GM12878 (cell line): Measurements from ENCODE around the gene LIMK1. TPM values are rescaled to one million over a fixed set of nuclear protein-coding genes. Genes with fewer than 3 reads are reported as not detected.

Source experiments
- ATAC-seq: fragments of 200-7000 bp; cut with Tn5 transposase; 3 replicates; pipeline ENCODE4 v1.9.1; 2020; ENCODE audit warnings: mild to moderate bottlenecking, moderate library complexity
- BruUV-seq: library from RNA; stranded (reverse); fragments of 400-500 nt; replicated peaks from 2 replicates; lab custom pipeline; 2021; lab: Mats Ljungman, UMichigan
- CTCF ChIA-PET: fragments of 300-600 bp; sonication (Branson Sonifier 250); formaldehyde crosslinking; extraction: SDS; loops from one replicate; lab custom pipeline; 2021; ENCODE audit warnings: inconsistent platforms; lab: Yijun Ruan, JAX
- POLR2A ChIA-PET: fragments of 350-600 bp; formaldehyde crosslinking; extraction: SDS; loops from one replicate; lab custom pipeline; 2021; ENCODE audit warnings: inconsistent platforms; lab: Charles Lee
- RAD21 ChIA-PET: fragments of 300-600 bp; sonication (Branson Sonifier 250); formaldehyde crosslinking; loops from one replicate; lab custom pipeline; 2023; ENCODE audit warnings: antibody characterized with exemption; ENCODE audit not compliant: unreplicated experiment; lab: Charles Lee
- SMC1A ChIA-PET: fragments of 300-600 bp; sonication (Branson Sonifier 250); formaldehyde crosslinking; loops from one replicate; lab custom pipeline; 2023; ENCODE audit not compliant: unreplicated experiment, uncharacterized antibody; lab: Charles Lee
- DNase-seq: peaks from one replicate; pipeline ENCODE4 v3.0.0-alpha.2; 2011; ENCODE audit warnings: low read depth, low spot score
- FAIRE-seq: peaks from 3 replicates; lab custom pipeline; 2011; peaks lifted over from hg19 to GRCh38; lab: Jason Lieb, UNC
- H2AFZ ChIP-seq: 2 replicates; pipeline ENCODE4 v1.6.0; 2011; ENCODE audit warnings: low read depth, low read length, control low read depth; ENCODE audit not compliant: control insufficient read depth
- H3K27ac ChIP-seq: 2 replicates; pipeline ENCODE4 v1.5.1; 2011; ENCODE audit warnings: control low read depth; ENCODE audit not compliant: control insufficient read depth, insufficient read depth
- H3K27me3 ChIP-seq, 2 experiments: replicated peaks in 1 of 2; 2 replicates each; pipeline versions ENCODE4 v1.6.0 to v1.6.1; 2011; ENCODE audit warnings: low read length in 1 of 2; ENCODE audit not compliant: control insufficient read depth in 2 of 2, insufficient read depth in 2 of 2
- H3K36me3 ChIP-seq, 2 experiments: 2 replicates each; pipeline ENCODE4 v1.5.1; 2011; ENCODE audit warnings: low read length in 1 of 2; ENCODE audit not compliant: control insufficient read depth in 2 of 2, insufficient read depth in 2 of 2
- H3K4me1 ChIP-seq: 2 replicates; pipeline ENCODE4 v1.6.1; 2011; ENCODE audit warnings: mild to moderate bottlenecking, low read length, moderate library complexity, mixed read lengths; ENCODE audit not compliant: control insufficient read depth, insufficient read depth
- H3K4me2 ChIP-seq: 2 replicates; pipeline ENCODE4 v1.6.0; 2011; ENCODE audit warnings: control low read depth; ENCODE audit not compliant: control insufficient read depth, insufficient read depth
- H3K4me3 ChIP-seq: fragments of 200-600 bp; sonication (generic); 2 replicates; pipeline ENCODE4 v1.5.1; 2016
- H3K79me2 ChIP-seq: 2 replicates; pipeline ENCODE4 v1.6.0; 2011; ENCODE audit warnings: low read length; ENCODE audit not compliant: control insufficient read depth, insufficient read depth
- H3K9ac ChIP-seq: 2 replicates; pipeline ENCODE4 v1.8.0; 2011; ENCODE audit warnings: low read length, control low read depth, mixed read lengths; ENCODE audit not compliant: control insufficient read depth, insufficient read depth
- H3K9me3 ChIP-seq: replicated peaks from 3 replicates; pipeline ENCODE4 v1.5.1; 2011; ENCODE audit warnings: mild to moderate bottlenecking, low read length; ENCODE audit not compliant: control insufficient read depth, insufficient read depth
- H4K20me1 ChIP-seq: 2 replicates; pipeline ENCODE4 v1.6.0; 2011; ENCODE audit not compliant: control insufficient read depth, insufficient read depth
- BHLHE40 ChIP-seq, 2 experiments: fragments of 450-650 bp in 1 of 2; IDR thresholded peaks; 2 replicates each; pipeline ENCODE4 v1.6.1; 2011 to 2017; ENCODE audit warnings: low read depth in 2 of 2, borderline replicate concordance in 1 of 2, improper control_type of control experiment in 1 of 2, low read length in 1 of 2, mild to moderate bottlenecking in 1 of 2
- CHD1 ChIP-seq: IDR thresholded peaks from 2 replicates; pipeline ENCODE4 v1.6.1; 2012; ENCODE audit warnings: low read depth, low read length, improper control_type of control experiment
- CHD4 ChIP-seq: fragments of 200-600 bp; sonication (generic); IDR thresholded peaks from 2 replicates; pipeline ENCODE4 v1.6.1; 2016; ENCODE audit warnings: mild to moderate bottlenecking
- EZH2 ChIP-seq: IDR thresholded peaks from 2 replicates; pipeline ENCODE4 v1.6.1; 2012; ENCODE audit warnings: low read depth, mild to moderate bottlenecking, control low read depth, inconsistent platforms, low read length, borderline replicate concordance; ENCODE audit not compliant: control insufficient read depth
- GATAD2B ChIP-seq: fragments of 450-650 bp; conservative IDR thresholded peaks from 2 replicates; pipeline ENCODE4 v1.6.1; 2017; ENCODE audit warnings: low read depth, mild to moderate bottlenecking, moderate library complexity
- MTA2 ChIP-seq: fragments of 450-650 bp; IDR thresholded peaks from 2 replicates; pipeline ENCODE4 v1.6.1; 2016; ENCODE audit warnings: low read depth, mild to moderate bottlenecking, moderate library complexity
- MYB ChIP-seq: fragments of 150-350 bp; IDR thresholded peaks from 2 replicates; pipeline ENCODE4 v1.6.1; 2014; ENCODE audit warnings: mild to moderate bottlenecking, low read depth, low read length, borderline replicate concordance
- SREBF2 ChIP-seq: IDR thresholded peaks from 2 replicates; pipeline ENCODE4 v1.6.1; 2012; ENCODE audit warnings: mild to moderate bottlenecking, low read length
- TCF3 ChIP-seq: IDR thresholded peaks from 2 replicates; pipeline ENCODE4 v1.6.1; 2012; ENCODE audit warnings: low read depth, mild to moderate bottlenecking, low read length, borderline replicate concordance; ENCODE audit not compliant: insufficient read depth
- ZNF207 ChIP-seq: fragments of 450-650 bp; IDR thresholded peaks from 2 replicates; pipeline ENCODE4 v1.6.1; 2014; ENCODE audit warnings: antibody characterized with exemption, mild to moderate bottlenecking, borderline replicate concordance
- WGBS: methylation state at CpG from one replicate; pipeline ENCODE4 v1.1.6; 2016; ENCODE audit warnings: low lambda C conversion rate; ENCODE audit not compliant: insufficient replicate concordance, insufficient coverage; ENCODE audit errors: missing lambda C conversion rate; 5-methylcytosine and 5-hydroxymethylcytosine counted together
- in situ Hi-C: fragments of 300-500 bp; cut with MboI; formaldehyde crosslinking; loops from 9 replicates; pipeline ENCODE4 v1.14.3; 2018; ENCODE audit warnings: mixed read lengths
- intact Hi-C: fragments of 100-400 bp; cut with micrococcal nuclease; formaldehyde crosslinking; loops from one replicate; pipeline ENCODE4 v1.14.2; 2022; ENCODE audit not compliant: unreplicated experiment
- polyA plus RNA-seq, 11 experiments: library from polyadenylated mRNA; depleted of rRNA in 4 of 11; unstranded in 6 of 11; stranded (reverse) in 5 of 11; fragments of >200 nt; fragmentation: Nextera tagmentation in 4 of 11; fragmentation: Illumina TruSeq in 1 of 11; extraction: Ambion mirVana in 4 of 11; extraction: Trizol in 1 of 11; gene quantifications; 1 replicate in 1 of 11; 2 replicates in 10 of 11; pipeline versions ENCODE4 v1.2.1 to v1.2.3, GENCODE V29; 2011 to 2016; ENCODE audit warnings: inconsistent platforms in 2 of 11, missing spikeins in 2 of 11, low read depth in 1 of 11
- total RNA-seq, 4 experiments: library from RNA; depleted of rRNA in 3 of 4; stranded (reverse); fragments of >200 nt in 3 of 4; fragmentation: Illumina TruSeq in 1 of 4; extraction: Trizol in 1 of 4; gene quantifications; 2 replicates each; pipeline versions ENCODE4 v1.2.1 to v1.2.3, GENCODE V29; 2013 to 2021
- TF ChIP-seq, protein P1 (sequence below): fragments of 450-650 bp; IDR thresholded peaks from 2 replicates; pipeline ENCODE4 v1.6.1; 2017; ENCODE audit warnings: mild to moderate bottlenecking
- TF ChIP-seq, protein P2 (sequence below): fragments of 450-650 bp; IDR thresholded peaks from 2 replicates; pipeline ENCODE4 v1.6.1; 2016; ENCODE audit warnings: mild to moderate bottlenecking

LIMK1 gene
- total and polyA plus RNA-seq, 10 of the 15 experiments (the other 5 are each of a cell fraction or from before 2014, with no cell fraction given): 0.71 to 59.4 (median 28.8) TPM

DNA sequence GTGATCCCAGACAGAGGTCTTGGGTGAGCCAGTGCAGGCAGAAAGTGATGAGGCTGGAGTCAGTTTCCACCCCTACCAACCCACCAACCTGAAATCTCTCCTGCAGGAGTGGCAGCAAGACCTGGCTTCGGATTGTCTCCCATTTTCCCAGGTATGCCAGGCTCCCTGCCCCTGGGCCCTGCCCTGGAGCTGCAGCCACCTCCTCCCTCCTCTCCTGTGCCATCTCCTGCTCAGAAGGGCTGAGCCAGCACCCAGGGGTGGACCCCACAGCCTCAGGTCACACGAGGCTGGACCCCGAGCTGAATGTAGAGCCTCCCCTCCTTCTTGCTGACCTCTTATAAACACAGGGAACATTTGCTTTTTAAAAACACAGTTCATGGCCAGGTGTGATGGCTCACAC lies 17.0 kb upstream of the LIMK1 start (continued):
- no peak for TF ChIP-seq EZH2
- TF ChIP-seq MYB: no peak
- TF ChIP-seq CHD4: no peak
- TF ChIP-seq, all 136 proteins: peak for 0

DNA sequence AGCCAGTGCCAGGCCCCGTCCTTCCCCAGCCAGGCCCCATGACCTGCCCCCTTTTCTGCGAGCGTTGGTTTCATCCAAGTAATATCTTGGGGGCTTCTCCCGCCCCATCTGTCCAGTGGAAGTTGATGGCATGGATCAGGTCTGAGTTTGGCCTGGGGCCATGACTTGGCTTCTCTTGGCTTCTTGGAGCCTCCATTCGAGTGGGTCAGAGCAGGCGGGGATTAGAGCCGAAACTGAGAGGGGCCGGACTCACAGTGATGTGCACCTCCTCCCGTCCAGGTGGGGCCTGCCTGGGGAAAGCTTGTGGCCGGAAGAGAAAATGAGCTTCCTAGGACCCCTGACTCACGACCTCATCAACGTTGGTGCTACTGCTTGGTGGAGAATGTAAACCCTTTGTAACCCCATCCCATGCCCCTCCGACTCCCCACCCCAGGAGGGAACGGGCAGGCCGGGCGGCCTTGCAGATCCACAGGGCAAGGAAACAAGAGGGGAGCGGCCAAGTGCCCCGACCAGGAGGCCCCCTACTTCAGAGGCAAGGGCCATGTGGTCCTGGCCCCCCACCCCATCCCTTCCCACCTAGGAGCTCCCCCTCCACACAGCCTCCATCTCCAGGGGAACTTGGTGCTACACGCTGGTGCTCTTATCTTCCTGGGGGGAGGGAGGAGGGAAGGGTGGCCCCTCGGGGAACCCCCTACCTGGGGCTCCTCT lies 15.1 kb upstream of the LIMK1 start:
- H3K4me1 ChIP-seq: no peaks in the 10 kb centered on the region
- SMC1A ChIA-PET: interaction anchor here (0.7 to 2.5 kb wide), 7 partner anchors 26 to 332 kb away, joined by 3 to 12 read pairs (median 5); no protein-coding TSS in a partner anchor
- RAD21 ChIA-PET: interaction anchor here (1.0 to 4.0 kb wide), 5 partner anchors 32 to 333 kb away, joined by 3 to 20 read pairs (median 9); no protein-coding TSS in a partner anchor
- H3K9ac ChIP-seq: no peak overlapping the region
- H3K79me2 ChIP-seq: no peaks in the 10 kb centered on the region
- H3K4me2 ChIP-seq: no peak overlapping the region
- 53% methylated on average over 20 of the region's 20 CpGs for WGBS
- TF ChIP-seq TCF3: no peak
- no peak for TF ChIP-seq BHLHE40 (IDR thresholded peaks at IDR 0.05; ENCODE audit: borderline replicate concordance in 1 of 2, low read depth in 2 of 2, low read length in 1 of 2)
- TF ChIP-seq ZNF207: no peak
- no peak for TF ChIP-seq MTA2
- TF ChIP-seq GATAD2B: no peak
- TF ChIP-seq, protein P1, sequence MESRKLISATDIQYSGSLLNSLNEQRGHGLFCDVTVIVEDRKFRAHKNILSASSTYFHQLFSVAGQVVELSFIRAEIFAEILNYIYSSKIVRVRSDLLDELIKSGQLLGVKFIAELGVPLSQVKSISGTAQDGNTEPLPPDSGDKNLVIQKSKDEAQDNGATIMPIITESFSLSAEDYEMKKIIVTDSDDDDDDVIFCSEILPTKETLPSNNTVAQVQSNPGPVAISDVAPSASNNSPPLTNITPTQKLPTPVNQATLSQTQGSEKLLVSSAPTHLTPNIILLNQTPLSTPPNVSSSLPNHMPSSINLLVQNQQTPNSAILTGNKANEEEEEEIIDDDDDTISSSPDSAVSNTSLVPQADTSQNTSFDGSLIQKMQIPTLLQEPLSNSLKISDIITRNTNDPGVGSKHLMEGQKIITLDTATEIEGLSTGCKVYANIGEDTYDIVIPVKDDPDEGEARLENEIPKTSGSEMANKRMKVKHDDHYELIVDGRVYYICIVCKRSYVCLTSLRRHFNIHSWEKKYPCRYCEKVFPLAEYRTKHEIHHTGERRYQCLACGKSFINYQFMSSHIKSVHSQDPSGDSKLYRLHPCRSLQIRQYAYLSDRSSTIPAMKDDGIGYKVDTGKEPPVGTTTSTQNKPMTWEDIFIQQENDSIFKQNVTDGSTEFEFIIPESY: no peak
- TF ChIP-seq, protein P2, sequence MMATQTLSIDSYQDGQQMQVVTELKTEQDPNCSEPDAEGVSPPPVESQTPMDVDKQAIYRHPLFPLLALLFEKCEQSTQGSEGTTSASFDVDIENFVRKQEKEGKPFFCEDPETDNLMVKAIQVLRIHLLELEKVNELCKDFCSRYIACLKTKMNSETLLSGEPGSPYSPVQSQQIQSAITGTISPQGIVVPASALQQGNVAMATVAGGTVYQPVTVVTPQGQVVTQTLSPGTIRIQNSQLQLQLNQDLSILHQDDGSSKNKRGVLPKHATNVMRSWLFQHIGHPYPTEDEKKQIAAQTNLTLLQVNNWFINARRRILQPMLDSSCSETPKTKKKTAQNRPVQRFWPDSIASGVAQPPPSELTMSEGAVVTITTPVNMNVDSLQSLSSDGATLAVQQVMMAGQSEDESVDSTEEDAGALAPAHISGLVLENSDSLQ: no peak
- no peak for TF ChIP-seq SREBF2
- TF ChIP-seq CHD4: no peak
- TF ChIP-seq CHD1: no peak
- DNase-seq (no peak), FAIRE-seq (no peak), ATAC-seq (no peak)
- no TSS peak for BruUV-seq
- no peaks in the 10 kb centered on the region for H3K27me3 ChIP-seq
- H2AFZ ChIP-seq: no peak overlapping the region
- CTCF ChIA-PET: interaction anchor here (0.7 to 5.1 kb wide), 16 partner anchors 9 to 332 kb away, joined by 3 to 58 read pairs (median 4); no protein-coding TSS in a partner anchor
- no peaks in the 10 kb centered on the region for H3K9me3 ChIP-seq
- POLR2A ChIA-PET: no interaction called here
- H3K4me3 ChIP-seq: no peak overlapping the region
- H4K20me1 ChIP-seq: no peaks in the 10 kb centered on the region
- H3K36me3 ChIP-seq: no peaks in the 10 kb centered on the region; a peak in 1 of 4 replicates
- no peak overlapping the region for H3K27ac ChIP-seq
- intact Hi-C loops: loop anchor here (1.0 to 10.0 kb wide), 4 partner anchors 56 to 333 kb away; no protein-coding TSS in a partner anchor
- in situ Hi-C loops: no loop called here
